Mesenchymal stem cell (in vitro differentiated cells and primary cell): ENCODE results near the gene ADPRM.
"Not testable (repeated sequence)": the region's sequence is repeated elsewhere in the genome, so short reads cannot be mapped to it uniquely, and the experiment has no call there.

Experiments used
- DNase-seq: peaks from one replicate; pipeline ENCODE4 v3.0.0-alpha.2; 2013
- H2AFZ ChIP-seq: one replicate; pipeline ENCODE4 v1.6.1; 2013; ENCODE audit warnings: low read depth, mild to moderate bottlenecking, control low read depth, inconsistent platforms, low read length, moderate library complexity
- H2AK5ac ChIP-seq: 2 replicates; pipeline ENCODE4 v1.6.1; 2013; ENCODE audit warnings: low read length, moderate library complexity, mild to moderate bottlenecking, inconsistent platforms; ENCODE audit not compliant: severe bottlenecking
- H2BK120ac ChIP-seq: one replicate; pipeline ENCODE4 v1.6.1; 2013; ENCODE audit warnings: low read depth, mild to moderate bottlenecking, inconsistent platforms, low read length, moderate library complexity
- H2BK12ac ChIP-seq, 2 experiments: one replicate each; pipeline ENCODE4 v1.6.1; 2013; ENCODE audit warnings: inconsistent platforms in 2 of 2, low read length in 2 of 2, mild to moderate bottlenecking in 2 of 2, moderate library complexity in 2 of 2, control low read depth in 1 of 2
- H2BK15ac ChIP-seq: one replicate; pipeline ENCODE4 v1.6.1; 2013; ENCODE audit warnings: mild to moderate bottlenecking, low read depth, inconsistent platforms; ENCODE audit not compliant: poor library complexity, severe bottlenecking
- H2BK5ac ChIP-seq: 2 replicates; pipeline ENCODE4 v1.6.1; 2013; ENCODE audit warnings: low read depth, mild to moderate bottlenecking, low read length, control low read depth, inconsistent platforms; ENCODE audit not compliant: poor library complexity, severe bottlenecking
- H3K14ac ChIP-seq, 2 experiments: one replicate each; pipeline ENCODE4 v1.6.1; 2013; ENCODE audit warnings: inconsistent platforms in 2 of 2, low read length in 2 of 2, control low read depth in 1 of 2, mild to moderate bottlenecking in 1 of 2, moderate library complexity in 1 of 2
- H3K18ac ChIP-seq, 2 experiments: one replicate each; pipeline ENCODE4 v1.6.1; 2013; ENCODE audit warnings: inconsistent platforms in 2 of 2, low read length in 2 of 2, control low read depth in 1 of 2, low read depth in 1 of 2, mild to moderate bottlenecking in 1 of 2
- H3K23ac ChIP-seq, 2 experiments: one replicate each; pipeline ENCODE4 v1.6.1; 2013; ENCODE audit warnings: inconsistent platforms in 2 of 2, low read length in 2 of 2, mild to moderate bottlenecking in 2 of 2, moderate library complexity in 2 of 2, control low read depth in 1 of 2
- H3K27ac ChIP-seq: 2 replicates; pipeline ENCODE4 v1.5.1; 2013; ENCODE audit warnings: mild to moderate bottlenecking, moderate library complexity, low read length, control low read depth, inconsistent platforms; ENCODE audit not compliant: poor library complexity, severe bottlenecking
- H3K27me3 ChIP-seq, 2 experiments: 2 replicates each; pipeline versions ENCODE4 v1.6.1 to v1.7.0; 2013; ENCODE audit warnings: low read length in 2 of 2, mild to moderate bottlenecking in 2 of 2, moderate library complexity in 2 of 2, control low read depth in 1 of 2, inconsistent platforms in 1 of 2; ENCODE audit not compliant: control insufficient read depth in 1 of 2, insufficient read depth in 1 of 2
- H3K36me3 ChIP-seq, 2 experiments: 2 replicates each; pipeline versions ENCODE4 v1.6.1 to v1.7.0; 2013; ENCODE audit warnings: low read length in 2 of 2, control low read depth in 1 of 2, inconsistent platforms in 1 of 2, low read depth in 1 of 2, mild to moderate bottlenecking in 1 of 2; ENCODE audit not compliant: insufficient read depth in 2 of 2, control insufficient read depth in 1 of 2
- H3K4ac ChIP-seq, 2 experiments: one replicate each; pipeline ENCODE4 v1.6.1; 2013; ENCODE audit warnings: inconsistent platforms in 2 of 2, low read length in 2 of 2, mild to moderate bottlenecking in 2 of 2, moderate library complexity in 2 of 2, control low read depth in 1 of 2, low read depth in 1 of 2
- H3K4me1 ChIP-seq: 2 replicates; pipeline ENCODE4 v1.6.1; 2013; ENCODE audit warnings: low read depth, low read length, control low read depth; ENCODE audit not compliant: control insufficient read depth, insufficient read depth
- H3K4me2 ChIP-seq: 2 replicates; pipeline ENCODE4 v1.6.1; 2013; ENCODE audit warnings: low read length, mild to moderate bottlenecking, inconsistent platforms; ENCODE audit not compliant: poor library complexity, severe bottlenecking
- H3K4me3 ChIP-seq, 2 experiments: 2 replicates each; pipeline versions ENCODE4 v1.5.1 to v1.7.0; 2013; ENCODE audit warnings: low read length in 2 of 2, mild to moderate bottlenecking in 2 of 2, control low read depth in 1 of 2, low read depth in 1 of 2; ENCODE audit not compliant: insufficient read depth in 1 of 2
- H3K79me1 ChIP-seq: replicated peaks from 2 replicates; pipeline ENCODE4 v1.6.1; 2013; ENCODE audit warnings: mild to moderate bottlenecking, control low read depth, low read length, inconsistent platforms; ENCODE audit not compliant: poor library complexity, severe bottlenecking
- H3K9ac ChIP-seq: 2 replicates; pipeline ENCODE4 v1.7.0; 2013; ENCODE audit warnings: mild to moderate bottlenecking, low read length, moderate library complexity
- H3K9me3 ChIP-seq: 2 replicates; pipeline ENCODE4 v1.7.0; 2013; ENCODE audit warnings: mild to moderate bottlenecking, low read length; ENCODE audit not compliant: control insufficient read depth
- H4K8ac ChIP-seq: one replicate; pipeline ENCODE4 v1.6.1; 2013; ENCODE audit warnings: inconsistent platforms, mild to moderate bottlenecking, low read length, moderate library complexity
- H4K91ac ChIP-seq: one replicate; pipeline ENCODE4 v1.6.1; 2013; ENCODE audit warnings: mild to moderate bottlenecking, low read length, inconsistent platforms
- WGBS: methylation state at CpG from one replicate; pipeline ENCODE4 v1.1.7; 2013; ENCODE audit warnings: mixed read lengths; 5-methylcytosine and 5-hydroxymethylcytosine counted together

Gene ADPRM

DNA sequence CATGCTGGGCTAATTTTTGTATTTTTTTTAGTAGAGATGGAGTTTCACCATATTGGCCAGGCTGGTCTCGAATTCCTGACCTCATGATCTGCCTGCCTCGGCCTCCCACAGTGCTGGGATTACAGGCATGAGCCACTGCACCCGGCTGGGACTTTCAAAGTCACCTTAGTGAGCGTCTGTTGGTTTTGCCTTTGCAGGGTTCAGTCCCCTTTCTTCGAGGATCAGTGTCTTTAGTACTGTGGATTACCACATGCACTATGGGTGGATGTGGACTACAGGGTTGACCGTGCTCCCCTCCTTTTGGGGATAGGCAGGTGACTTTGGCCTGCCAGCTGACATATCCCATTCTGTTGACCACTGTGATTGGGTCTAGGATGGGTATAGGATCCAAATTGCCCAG lies 34.7 kb downstream of the ADPRM start:
- H2AFZ ChIP-seq, H2BK15ac ChIP-seq, H3K4me2 ChIP-seq, DNase-seq, H2BK5ac ChIP-seq, H3K27ac ChIP-seq, H3K4me3 ChIP-seq, H3K27me3 ChIP-seq, H3K9me3 ChIP-seq, H3K79me1 ChIP-seq, H4K8ac ChIP-seq, H2BK120ac ChIP-seq, H3K4ac ChIP-seq, H2AK5ac ChIP-seq, H3K18ac ChIP-seq, H3K14ac ChIP-seq, H3K36me3 ChIP-seq, H3K9ac ChIP-seq, H2BK12ac ChIP-seq, H3K4me1 ChIP-seq, H3K23ac ChIP-seq, H4K91ac ChIP-seq: not testable (repeated sequence)
- WGBS = 84% methylated on average over 6 of the region's 6 CpGs

DNA sequence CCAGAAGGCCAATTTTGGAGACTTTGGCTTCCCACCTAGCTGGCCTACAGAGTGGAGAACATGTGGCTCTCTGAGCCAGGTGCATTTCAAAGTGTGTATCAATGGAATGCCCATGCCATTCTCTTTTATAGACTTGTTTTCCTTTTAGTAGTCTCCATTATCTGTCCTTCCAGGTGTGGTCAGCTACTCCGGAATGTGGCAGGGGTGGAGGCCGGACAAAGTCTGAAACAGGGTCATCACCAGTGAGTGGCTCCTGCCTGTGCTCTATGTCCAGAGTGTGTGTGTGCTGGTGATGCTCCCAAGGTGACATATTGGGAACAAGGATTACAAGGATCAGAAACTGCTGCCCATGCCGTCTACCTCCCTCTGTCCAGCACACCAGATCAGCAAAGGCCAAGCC lies 36.3 kb downstream of the ADPRM start:
- Histone ChIP-seq H3K4me3 (no peak overlapping the region), H3K4me1 (peaks cover 6% of the 10 kb centered on the region), H3K4ac (no peak overlapping the region), H4K91ac (no peak overlapping the region), H3K27ac (no peak overlapping the region), H3K14ac (no peak overlapping the region), H3K23ac (no peak overlapping the region), H2BK15ac (no peak overlapping the region), H3K27me3 (peaks cover 0 to 9% of the 10 kb centered on the region in 2 experiments), H2BK12ac (no peak overlapping the region), H3K18ac (no peak overlapping the region), H2AK5ac (no peak overlapping the region), H3K9ac (no peak overlapping the region), H3K36me3 (peaks cover 0 to 6% of the 10 kb centered on the region in 2 experiments), H3K4me2 (no peak overlapping the region), H2BK5ac (no peak overlapping the region), H4K8ac (no peak overlapping the region), H3K9me3 (no peaks in the 10 kb centered on the region), H3K79me1 (no peaks in the 10 kb centered on the region), H2AFZ (no peak overlapping the region), H2BK120ac (no peak overlapping the region)
- 84% methylated on average over 3 of the region's 3 CpGs for WGBS
- DNase-seq = no peak

DNA sequence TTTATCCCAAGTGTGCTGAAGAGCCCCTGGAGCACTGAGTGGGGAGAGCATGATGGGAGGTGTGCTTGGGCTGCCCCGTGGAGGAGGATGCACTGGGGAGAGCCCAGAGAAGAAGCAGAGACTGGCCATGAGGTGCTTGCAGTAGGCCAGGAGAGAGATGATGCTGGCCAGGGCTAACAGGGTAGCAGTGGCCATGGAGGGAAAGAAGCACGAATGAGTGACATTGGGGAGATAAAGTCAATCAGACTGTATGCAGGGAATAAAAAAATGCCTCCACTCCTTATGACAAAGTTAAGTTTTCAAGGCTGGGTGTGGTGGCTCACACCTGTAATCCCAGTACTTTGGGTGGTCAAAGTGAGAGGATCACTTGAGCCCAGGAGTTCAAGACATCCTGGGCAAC lies 37.9 kb downstream of the ADPRM start:
- no peak for DNase-seq
- H3K23ac ChIP-seq = no peak overlapping the region
- no peak overlapping the region for H3K14ac ChIP-seq
- 87% methylated on average over 2 of the region's 2 CpGs for WGBS
- no peak overlapping the region for H4K91ac ChIP-seq
- no peak overlapping the region for H2AFZ ChIP-seq
- no peak overlapping the region for H3K18ac ChIP-seq
- H2BK15ac ChIP-seq = no peak overlapping the region
- H3K27me3 ChIP-seq = peaks cover 0 to 16% of the 10 kb centered on the region in 2 experiments
- no peak overlapping the region for H3K4me2 ChIP-seq
- H3K9ac ChIP-seq = no peak overlapping the region
- H2BK12ac ChIP-seq = no peak overlapping the region
- H3K4me3 ChIP-seq = no peak overlapping the region
- no peaks in the 10 kb centered on the region for H3K79me1 ChIP-seq
- H4K8ac ChIP-seq = no peak overlapping the region
- no peaks in the 10 kb centered on the region for H3K9me3 ChIP-seq
- no peak overlapping the region for H2BK5ac ChIP-seq
- no peak overlapping the region for H3K4ac ChIP-seq
- H3K36me3 ChIP-seq = peaks cover 0 to 6% of the 10 kb centered on the region in 2 experiments
- H2AK5ac ChIP-seq = no peak overlapping the region
- no peak overlapping the region for H2BK120ac ChIP-seq
- no peaks in the 10 kb centered on the region for H3K4me1 ChIP-seq
- no peak overlapping the region for H3K27ac ChIP-seq

DNA sequence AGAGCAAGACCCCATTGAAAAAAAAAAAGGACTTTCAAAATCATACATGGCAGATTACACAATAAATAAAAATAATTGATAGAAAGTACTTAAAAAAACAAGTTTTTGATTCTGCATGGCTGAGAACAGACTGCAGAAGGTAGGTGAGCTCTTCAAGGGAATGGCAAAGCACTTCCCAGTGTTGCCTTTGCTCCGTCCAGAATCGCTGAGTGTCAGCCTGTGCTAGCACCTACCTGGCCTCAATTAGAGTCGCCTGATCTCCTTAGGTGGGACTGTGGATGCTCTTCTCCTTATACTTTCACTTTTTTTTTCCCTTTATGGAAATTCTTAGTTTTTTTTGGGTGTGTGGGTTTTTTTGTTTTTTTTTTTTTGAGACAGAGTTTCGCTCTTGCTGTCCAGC lies 38.4 kb downstream of the ADPRM start:
- no peak for DNase-seq
- Histone ChIP-seq H3K9me3 (no peaks in the 10 kb centered on the region), H3K4me2 (no peak overlapping the region), H3K36me3 (peaks cover 0 to 6% of the 10 kb centered on the region in 2 experiments), H2BK5ac (no peak overlapping the region), H2BK12ac (no peak overlapping the region), H3K23ac (no peak overlapping the region), H2BK15ac (no peak overlapping the region), H3K18ac (no peak overlapping the region), H3K14ac (no peak overlapping the region), H3K79me1 (no peaks in the 10 kb centered on the region), H3K4me1 (no peaks in the 10 kb centered on the region), H3K27ac (no peak overlapping the region), H3K9ac (no peak overlapping the region), H2BK120ac (no peak overlapping the region), H2AFZ (no peak overlapping the region), H4K91ac (no peak overlapping the region), H3K4ac (no peak overlapping the region), H3K27me3 (peaks cover 0 to 16% of the 10 kb centered on the region in 2 experiments), H3K4me3 (no peak overlapping the region), H4K8ac (no peak overlapping the region), H2AK5ac (no peak overlapping the region)
- WGBS = 92% methylated on average over 3 of the region's 4 CpGs
